Activated CD4-positive, alpha-beta T cell treated with anti-CD3 and anti-CD28 coated beads, Interleukin-2, amount 50 U/mL, for 48 hours (primary cell): ENCODE results near the gene FUT7.
"Not testable (repeated sequence)": the region's sequence is repeated elsewhere in the genome, so short reads cannot be mapped to it uniquely, and the experiment has no call there.

Source experiments
- DNase-seq, 2 experiments: peaks; one replicate each; pipeline ENCODE4 v3.0.0-alpha.2; 2020

FUT7 gene

GRCh38 chr9:137065336-137065967 is 33.6 kb upstream of the FUT7 start:
- no peak for DNase-seq

- DNase-seq: no peak
Observed at GRCh38 chr9:137064880-137065164, 32.9 kb upstream of the FUT7 start.

- DNase-seq: peak; percentile 76 to 78
Observed at GRCh38 chr9:137064027-137064879, 32.4 kb upstream of the FUT7 start.

GRCh38 chr9:137063311-137064026 is 31.6 kb upstream of the FUT7 start:
- DNase-seq: no peak

- not testable (repeated sequence) for DNase-seq
Observed at GRCh38 chr9:137062798-137063197, 30.9 kb upstream of the FUT7 start.

GRCh38 chr9:137062384-137062783 is 30.5 kb upstream of the FUT7 start:
- no peak for DNase-seq

- DNase-seq: no peak
Observed at GRCh38 chr9:137058521-137059234, 26.8 kb upstream of the FUT7 start.

- no peak for DNase-seq
Observed at GRCh38 chr9:137057545-137057944, 25.7 kb upstream of the FUT7 start.

GRCh38 chr9:137056739-137057415 is 25.0 kb upstream of the FUT7 start:
- DNase-seq: no peak

GRCh38 chr9:137055385-137056364 is 23.8 kb upstream of the FUT7 start:
- no peak for DNase-seq

GRCh38 chr9:137054932-137055384 is 23.1 kb upstream of the FUT7 start:
- DNase-seq: no peak

- peak; percentile 40 to 51 for DNase-seq
Observed at GRCh38 chr9:137053944-137054931, 22.4 kb upstream of the FUT7 start, which contains the start of gene ENTPD2. Gene ENTPD2, minus strand, starts transcription at chr9:137054061. Its CDS starts 64 bp downstream, at chr9:137053997.

- DNase-seq: no peak
Observed at GRCh38 chr9:137052998-137053943, 21.4 kb upstream of the FUT7 start.

GRCh38 chr9:137052293-137052692 is 20.4 kb upstream of the FUT7 start:
- no peak for DNase-seq

- no peak for DNase-seq
Observed at GRCh38 chr9:137051145-137051724, 19.3 kb upstream of the FUT7 start.

- no peak for DNase-seq
Observed at GRCh38 chr9:137050570-137050969, 18.7 kb upstream of the FUT7 start.

- peak; percentile 75 to 79 for DNase-seq
Observed at GRCh38 chr9:137049544-137050449, 17.9 kb upstream of the FUT7 start.
